Measurements from ENCODE around the gene APOD.
"Not testable (repeated sequence)": the region's sequence is repeated elsewhere in the genome, so short reads cannot be mapped to it uniquely, and the experiment has no call there.

Gene APOD

GRCh38 chr3:195583831-195584542 is at the start of gene APOD:
APOD (minus strand) TSS chr3:195583940; CDS start chr3:195579461, 4,479 bp downstream.
- Mint-ChIP-seq H3K27ac (no peak within 1 kb of the TSS), H3K36me3 (ENCODE audit: low read depth) (no peaks in the 10 kb centered on the region), H3K4me3 (no peak within 1 kb of the TSS), H3K9me3 (no peaks in the 10 kb centered on the region), H3K27me3 (ENCODE audit: low read depth) (peaks cover 2% of the 10 kb centered on the region), H3K4me1 (ENCODE audit: low read depth) (peaks cover 14% of the 10 kb centered on the region)
- no peak for DNase-seq (ENCODE audit: low spot score)

- Mint-ChIP-seq H3K27ac (peak overlapping the region; percentile 84), H3K4me3 (peak overlapping the region; percentile 77), H3K4me1 (ENCODE audit: low read depth) (peaks cover 22% of the 10 kb centered on the region)
- DNase-seq (ENCODE audit: low spot score); H3K36me3 Mint-ChIP-seq (ENCODE audit: low read depth); H3K27me3 Mint-ChIP-seq (ENCODE audit: low read depth); H3K9me3 Mint-ChIP-seq: not testable (repeated sequence)
Observed at GRCh38 chr3:195633351-195633750, 49.6 kb upstream of the APOD start.

- Mint-ChIP-seq H3K4me3 (peak overlapping the region; percentile 77), H3K27ac (peak overlapping the region; percentile 84), H3K4me1 (ENCODE audit: low read depth) (peaks cover 24% of the 10 kb centered on the region)
- H3K36me3 Mint-ChIP-seq (ENCODE audit: low read depth); H3K9me3 Mint-ChIP-seq; H3K27me3 Mint-ChIP-seq (ENCODE audit: low read depth); DNase-seq (ENCODE audit: low spot score): not testable (repeated sequence)
Observed at GRCh38 chr3:195632501-195633185, 48.9 kb upstream of the APOD start.

GRCh38 chr3:195632046-195632445 is 48.3 kb upstream of the APOD start:
- DNase-seq (ENCODE audit: low spot score); H3K27me3 Mint-ChIP-seq (ENCODE audit: low read depth); H3K36me3 Mint-ChIP-seq (ENCODE audit: low read depth); H3K9me3 Mint-ChIP-seq: not testable (repeated sequence)
- Mint-ChIP-seq H3K4me3 (peak overlapping the region; percentile 44), H3K4me1 (ENCODE audit: low read depth) (peaks cover 21% of the 10 kb centered on the region), H3K27ac (peak overlapping the region; percentile 84)

GRCh38 chr3:195630938-195631495 is 47.3 kb upstream of the APOD start:
- not testable (repeated sequence) for H3K27me3 Mint-ChIP-seq (ENCODE audit: low read depth); H3K4me3 Mint-ChIP-seq; H3K9me3 Mint-ChIP-seq; H3K36me3 Mint-ChIP-seq (ENCODE audit: low read depth); H3K27ac Mint-ChIP-seq
- peaks cover 16% of the 10 kb centered on the region for H3K4me1 Mint-ChIP-seq (ENCODE audit: low read depth)
- DNase-seq (ENCODE audit: low spot score) = peak; percentile 2

- H3K4me3 Mint-ChIP-seq; H3K36me3 Mint-ChIP-seq (ENCODE audit: low read depth); H3K9me3 Mint-ChIP-seq; H3K27me3 Mint-ChIP-seq (ENCODE audit: low read depth): not testable (repeated sequence)
- DNase-seq (ENCODE audit: low spot score) = peak; percentile 4
- Mint-ChIP-seq H3K4me1 (ENCODE audit: low read depth) (peaks cover 16% of the 10 kb centered on the region), H3K27ac (peak overlapping the region; percentile 73)
Observed at GRCh38 chr3:195630086-195630917, 46.6 kb upstream of the APOD start.

- H3K36me3 Mint-ChIP-seq (ENCODE audit: low read depth); H3K9me3 Mint-ChIP-seq; H3K4me3 Mint-ChIP-seq; H3K27me3 Mint-ChIP-seq (ENCODE audit: low read depth); H3K27ac Mint-ChIP-seq: not testable (repeated sequence)
- peaks cover 16% of the 10 kb centered on the region for H3K4me1 Mint-ChIP-seq (ENCODE audit: low read depth)
- peak; percentile 3 for DNase-seq (ENCODE audit: low spot score)
Observed at GRCh38 chr3:195629682-195630081, 45.9 kb upstream of the APOD start.

GRCh38 chr3:195628386-195628920 is 44.7 kb upstream of the APOD start:
- H3K36me3 Mint-ChIP-seq (ENCODE audit: low read depth); H3K9me3 Mint-ChIP-seq; H3K27ac Mint-ChIP-seq; DNase-seq (ENCODE audit: low spot score); H3K4me3 Mint-ChIP-seq; H3K27me3 Mint-ChIP-seq (ENCODE audit: low read depth): not testable (repeated sequence)
- H3K4me1 Mint-ChIP-seq (ENCODE audit: low read depth) = peaks cover 15% of the 10 kb centered on the region

GRCh38 chr3:195627515-195628385 is 44.0 kb upstream of the APOD start:
- not testable (repeated sequence) for H3K4me3 Mint-ChIP-seq; H3K9me3 Mint-ChIP-seq; H3K36me3 Mint-ChIP-seq (ENCODE audit: low read depth); H3K27me3 Mint-ChIP-seq (ENCODE audit: low read depth); DNase-seq (ENCODE audit: low spot score)
- H3K27ac Mint-ChIP-seq = peak overlapping the region; percentile 19
- peaks cover 13% of the 10 kb centered on the region for H3K4me1 Mint-ChIP-seq (ENCODE audit: low read depth)

- Mint-ChIP-seq H3K27ac (peak overlapping the region; percentile 73), H3K4me3 (peak overlapping the region; percentile 74), H3K4me1 (ENCODE audit: low read depth) (peaks cover 18% of the 10 kb centered on the region)
- H3K27me3 Mint-ChIP-seq (ENCODE audit: low read depth); H3K9me3 Mint-ChIP-seq; DNase-seq (ENCODE audit: low spot score); H3K36me3 Mint-ChIP-seq (ENCODE audit: low read depth): not testable (repeated sequence)
Observed at GRCh38 chr3:195624603-195625560, 41.1 kb upstream of the APOD start.

GRCh38 chr3:195624171-195624570 is 40.4 kb upstream of the APOD start:
- H3K27me3 Mint-ChIP-seq (ENCODE audit: low read depth); H3K36me3 Mint-ChIP-seq (ENCODE audit: low read depth); H3K27ac Mint-ChIP-seq; H3K4me3 Mint-ChIP-seq; H3K9me3 Mint-ChIP-seq; DNase-seq (ENCODE audit: low spot score): not testable (repeated sequence)
- H3K4me1 Mint-ChIP-seq (ENCODE audit: low read depth) = peaks cover 18% of the 10 kb centered on the region

GRCh38 chr3:195623217-195623965 is 39.7 kb upstream of the APOD start:
- H3K4me1 Mint-ChIP-seq (ENCODE audit: low read depth) = peaks cover 18% of the 10 kb centered on the region
- DNase-seq (ENCODE audit: low spot score); H3K27ac Mint-ChIP-seq: not testable (repeated sequence)

More at GRCh38 chr3:195623217-195623965, 39.7 kb upstream of the APOD start:
- not testable (repeated sequence) for H3K4me3 Mint-ChIP-seq; H3K36me3 Mint-ChIP-seq (ENCODE audit: low read depth); H3K9me3 Mint-ChIP-seq; H3K27me3 Mint-ChIP-seq (ENCODE audit: low read depth)

Data from T-helper 2 cell treated with Interferon-gamma antibody and Interleukin-4, amounts not matched to agents 5 μg/mL and 100 μg/mL, for 36 hours (primary cell).